HepG2 (cell line): ENCODE results near the gene WDR59. TPM values are rescaled to one million over a fixed set of nuclear protein-coding genes. Genes with fewer than 3 reads are reported as not detected.

Experiments used
- AKAP8 ChIP-seq: sonication (generic); formaldehyde crosslinking; IDR thresholded peaks from 2 replicates; pipeline ENCODE4 v1.5.1; 2020; ENCODE audit warnings: mild to moderate bottlenecking, missing genetic modification reagents
- ARHGAP35 ChIP-seq: sonication (generic); formaldehyde crosslinking; IDR thresholded peaks from 2 replicates; pipeline ENCODE4 v1.9.0; 2022; ENCODE audit warnings: mild to moderate bottlenecking, inconsistent platforms, moderate library complexity, missing genetic modification reagents, borderline replicate concordance
- ATRX ChIP-seq: sonication (generic); formaldehyde crosslinking; IDR thresholded peaks from 2 replicates; pipeline ENCODE4 v1.4.0; 2020; ENCODE audit warnings: missing genetic modification reagents, borderline replicate concordance
- CAMTA2 ChIP-seq: sonication (generic); formaldehyde crosslinking; IDR thresholded peaks from 2 replicates; pipeline ENCODE4 v1.4.0; 2020; ENCODE audit warnings: mild to moderate bottlenecking, missing genetic modification reagents, borderline replicate concordance
- FOXC1 ChIP-seq: sonication (generic); formaldehyde crosslinking; IDR thresholded peaks from 2 replicates; pipeline ENCODE4 v1.8.0; 2022; ENCODE audit warnings: mild to moderate bottlenecking, missing genetic modification reagents, borderline replicate concordance
- FOXM1 ChIP-seq: sonication (generic); formaldehyde crosslinking; IDR thresholded peaks from 2 replicates; pipeline ENCODE4 v1.5.0; 2020; ENCODE audit warnings: missing genetic modification reagents
- KDM6A ChIP-seq: IDR thresholded peaks from 2 replicates; pipeline ENCODE4 v1.6.1; 2016; ENCODE audit warnings: low read depth
- KMT2B ChIP-seq: IDR thresholded peaks from 2 replicates; pipeline ENCODE4 v1.6.1; 2016; ENCODE audit warnings: missing genetic modification reagents, missing compliant biosample characterization
- MBD4 ChIP-seq: IDR thresholded peaks from 2 replicates; pipeline ENCODE4 v1.6.1; 2012; ENCODE audit warnings: low read length, inconsistent platforms, borderline replicate concordance
- MIER2 ChIP-seq: IDR thresholded peaks from 2 replicates; pipeline ENCODE4 v1.6.1; 2016; ENCODE audit warnings: missing biosample characterization, missing genetic modification reagents
- NFRKB ChIP-seq: fragments of 450-650 bp; IDR thresholded peaks from 2 replicates; pipeline ENCODE4 v1.6.1; 2017
- NR2F1 ChIP-seq, 2 experiments: fragments of 450-650 bp in 1 of 2; formaldehyde crosslinking in 1 of 2; IDR thresholded peaks; 2 replicates each; pipeline versions ENCODE4 v1.5.0 to v1.6.1; 2016 to 2020; ENCODE audit warnings: mild to moderate bottlenecking in 1 of 2, missing compliant biosample characterization in 1 of 2, missing genetic modification reagents in 1 of 2, moderate library complexity in 1 of 2
- RBAK ChIP-seq: sonication (generic); formaldehyde crosslinking; IDR thresholded peaks from 2 replicates; pipeline ENCODE4 v1.5.1; 2020; ENCODE audit warnings: mild to moderate bottlenecking, missing genetic modification reagents
- RBFOX2 ChIP-seq: fragments of 200-400 bp; formaldehyde crosslinking; IDR thresholded peaks from 2 replicates; pipeline ENCODE4 v1.6.1; 2017; ENCODE audit warnings: low read depth, mild to moderate bottlenecking, low read length
- RFX5 ChIP-seq: IDR thresholded peaks from 2 replicates; pipeline ENCODE4 v1.6.1; 2011; ENCODE audit warnings: low read depth, low read length, improper control_type of control experiment
- RXRB ChIP-seq: IDR thresholded peaks from 2 replicates; pipeline ENCODE4 v1.6.1; 2016; ENCODE audit warnings: borderline replicate concordance, missing genetic modification reagents, missing compliant biosample characterization
- SMAD9 ChIP-seq: sonication (generic); formaldehyde crosslinking; IDR thresholded peaks from 2 replicates; pipeline ENCODE4 v1.5.1; 2020; ENCODE audit warnings: mild to moderate bottlenecking, missing genetic modification reagents
- SMYD3 ChIP-seq: sonication (generic); formaldehyde crosslinking; IDR thresholded peaks from 2 replicates; pipeline ENCODE4 v1.8.1; 2023; ENCODE audit warnings: mild to moderate bottlenecking, missing genetic modification reagents
- THAP11 ChIP-seq: IDR thresholded peaks from 2 replicates; pipeline ENCODE4 v1.6.1; 2016; ENCODE audit warnings: missing biosample characterization, missing genetic modification reagents
- ZFAT ChIP-seq: sonication (generic); formaldehyde crosslinking; conservative IDR thresholded peaks from 2 replicates; pipeline ENCODE4 v1.8.1; 2023; ENCODE audit warnings: missing genetic modification reagents, inconsistent platforms
- ZNF333 ChIP-seq: sonication (generic); formaldehyde crosslinking; IDR thresholded peaks from 2 replicates; pipeline ENCODE4 v1.4.0; 2020; ENCODE audit warnings: mild to moderate bottlenecking, missing genetic modification reagents, borderline replicate concordance
- ZNF510 ChIP-seq: sonication (generic); formaldehyde crosslinking; IDR thresholded peaks from 2 replicates; pipeline ENCODE4 v1.4.0; 2020; ENCODE audit warnings: low read depth, mild to moderate bottlenecking, missing genetic modification reagents
- ZNF577 ChIP-seq: sonication (generic); formaldehyde crosslinking; IDR thresholded peaks from 2 replicates; pipeline ENCODE4 v1.4.0; 2020; ENCODE audit warnings: mild to moderate bottlenecking, low read depth, missing genetic modification reagents, borderline replicate concordance
- ZNF780A ChIP-seq: sonication (generic); formaldehyde crosslinking; IDR thresholded peaks from 2 replicates; pipeline ENCODE4 v1.8.0; 2022; ENCODE audit warnings: mild to moderate bottlenecking, missing genetic modification reagents, moderate library complexity
- polyA plus RNA-seq, 8 experiments: library from polyadenylated mRNA; depleted of rRNA in 3 of 8; stranded (reverse) in 7 of 8; unstranded in 1 of 8; fragments of >200 nt; fragmentation: Illumina TruSeq in 4 of 8; extraction: Trizol in 4 of 8; gene quantifications; 2 replicates each; pipeline versions ENCODE4 v1.2.1 to v1.2.3, GENCODE V29; 2011 to 2016; ENCODE audit warnings: low read depth in 4 of 8, missing spikeins in 1 of 8, mixed read lengths in 1 of 8; ENCODE audit not compliant: insufficient read depth in 1 of 8
- total RNA-seq, 5 experiments: library from RNA; depleted of rRNA; stranded (reverse); fragments of >200 nt; fragmentation: Illumina TruSeq; extraction: Trizol; gene quantifications; 2 replicates each; pipeline ENCODE4 v1.2.3, GENCODE V29; 2016; ENCODE audit warnings: low read depth in 1 of 5
- TF ChIP-seq, protein P1 (sequence below): sonication (generic); formaldehyde crosslinking; IDR thresholded peaks from 2 replicates; pipeline ENCODE4 v1.8.1; 2023; ENCODE audit warnings: mild to moderate bottlenecking, missing genetic modification reagents
- TF ChIP-seq, protein P2 (sequence below): sonication (generic); formaldehyde crosslinking; IDR thresholded peaks from 2 replicates; pipeline ENCODE4 v1.4.0; 2020; ENCODE audit warnings: mild to moderate bottlenecking, missing genetic modification reagents
- TF ChIP-seq, protein P3 (sequence below): sonication (generic); formaldehyde crosslinking; IDR thresholded peaks from 2 replicates; pipeline ENCODE4 v1.8.0; 2023; ENCODE audit warnings: mild to moderate bottlenecking, missing genetic modification reagents
- TF ChIP-seq, protein P4 (sequence below): sonication (generic); formaldehyde crosslinking; IDR thresholded peaks from 2 replicates; pipeline ENCODE4 v1.4.0; 2020; ENCODE audit warnings: mild to moderate bottlenecking, missing genetic modification reagents

WDR59 gene
- total and polyA plus RNA-seq, 2 of the 13 experiments (the other 11 are each of a cell fraction or from before 2014, with no cell fraction given): 65.2 to 306 TPM

DNA sequence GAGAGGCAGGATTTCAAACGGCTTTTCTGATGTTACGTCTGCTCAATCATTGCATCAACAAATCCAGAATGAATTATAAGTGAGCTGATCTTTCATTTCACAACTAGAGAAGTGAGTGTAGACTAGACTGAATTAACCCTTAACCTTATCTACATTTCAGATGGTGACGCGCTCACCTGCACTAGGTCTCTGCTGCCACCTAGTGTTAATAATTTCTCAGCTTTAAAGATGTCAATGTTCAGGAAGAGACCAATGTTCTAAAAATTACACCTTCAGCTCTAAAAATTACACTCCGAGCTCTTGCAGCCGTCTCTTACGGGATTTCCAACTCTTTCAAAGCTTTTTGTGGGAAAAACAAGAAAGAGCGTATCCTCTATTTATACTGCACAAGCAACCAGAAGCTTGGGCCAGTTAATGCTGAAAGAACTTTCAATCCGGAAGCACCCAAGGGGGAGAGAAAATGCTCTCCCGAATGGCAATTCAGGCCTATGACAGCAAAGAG lies 122.1 kb downstream of the WDR59 start (continued):
- TF ChIP-seq NR2F1 (CRISPR knock-in tag; IDR thresholded peaks at IDR 0.05) (no peak), THAP11 (CRISPR knock-in tag) (no peak), ZNF333 (CRISPR knock-in tag) (no peak), KMT2B (no peak), KDM6A (CRISPR knock-in tag) (no peak), RXRB (peak; percentile 44; the same call in 1 of the 2 replicates), AKAP8 (CRISPR knock-in tag) (no peak), RFX5 (no peak), FOXM1 (no peak), ZNF510 (CRISPR knock-in tag) (no peak), SMAD9 (CRISPR knock-in tag) (no peak), ARHGAP35 (no peak), RBFOX2 (no peak), MIER2 (CRISPR knock-in tag) (no peak), ZFAT (CRISPR knock-in tag) (no peak), MBD4 (0 out of 2 replicates have a peak, but pooled peaks have one; percentile 62), SMYD3 (no peak), CAMTA2 (CRISPR knock-in tag) (no peak), ZNF577 (CRISPR knock-in tag) (no peak), FOXC1 (CRISPR knock-in tag) (no peak), NFRKB (no peak), RBAK (CRISPR knock-in tag) (no peak), ATRX (no peak), ZNF780A (CRISPR knock-in tag) (no peak)
- TF ChIP-seq, protein P1, sequence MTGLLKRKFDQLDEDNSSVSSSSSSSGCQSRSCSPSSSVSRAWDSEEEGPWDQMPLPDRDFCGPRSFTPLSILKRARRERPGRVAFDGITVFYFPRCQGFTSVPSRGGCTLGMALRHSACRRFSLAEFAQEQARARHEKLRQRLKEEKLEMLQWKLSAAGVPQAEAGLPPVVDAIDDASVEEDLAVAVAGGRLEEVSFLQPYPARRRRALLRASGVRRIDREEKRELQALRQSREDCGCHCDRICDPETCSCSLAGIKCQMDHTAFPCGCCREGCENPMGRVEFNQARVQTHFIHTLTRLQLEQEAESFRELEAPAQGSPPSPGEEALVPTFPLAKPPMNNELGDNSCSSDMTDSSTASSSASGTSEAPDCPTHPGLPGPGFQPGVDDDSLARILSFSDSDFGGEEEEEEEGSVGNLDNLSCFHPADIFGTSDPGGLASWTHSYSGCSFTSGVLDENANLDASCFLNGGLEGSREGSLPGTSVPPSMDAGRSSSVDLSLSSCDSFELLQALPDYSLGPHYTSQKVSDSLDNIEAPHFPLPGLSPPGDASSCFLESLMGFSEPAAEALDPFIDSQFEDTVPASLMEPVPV (CRISPR knock-in tag): no peak
- TF ChIP-seq, protein P2, sequence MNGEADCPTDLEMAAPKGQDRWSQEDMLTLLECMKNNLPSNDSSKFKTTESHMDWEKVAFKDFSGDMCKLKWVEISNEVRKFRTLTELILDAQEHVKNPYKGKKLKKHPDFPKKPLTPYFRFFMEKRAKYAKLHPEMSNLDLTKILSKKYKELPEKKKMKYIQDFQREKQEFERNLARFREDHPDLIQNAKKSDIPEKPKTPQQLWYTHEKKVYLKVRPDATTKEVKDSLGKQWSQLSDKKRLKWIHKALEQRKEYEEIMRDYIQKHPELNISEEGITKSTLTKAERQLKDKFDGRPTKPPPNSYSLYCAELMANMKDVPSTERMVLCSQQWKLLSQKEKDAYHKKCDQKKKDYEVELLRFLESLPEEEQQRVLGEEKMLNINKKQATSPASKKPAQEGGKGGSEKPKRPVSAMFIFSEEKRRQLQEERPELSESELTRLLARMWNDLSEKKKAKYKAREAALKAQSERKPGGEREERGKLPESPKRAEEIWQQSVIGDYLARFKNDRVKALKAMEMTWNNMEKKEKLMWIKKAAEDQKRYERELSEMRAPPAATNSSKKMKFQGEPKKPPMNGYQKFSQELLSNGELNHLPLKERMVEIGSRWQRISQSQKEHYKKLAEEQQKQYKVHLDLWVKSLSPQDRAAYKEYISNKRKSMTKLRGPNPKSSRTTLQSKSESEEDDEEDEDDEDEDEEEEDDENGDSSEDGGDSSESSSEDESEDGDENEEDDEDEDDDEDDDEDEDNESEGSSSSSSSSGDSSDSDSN: no peak
- TF ChIP-seq, protein P3, sequence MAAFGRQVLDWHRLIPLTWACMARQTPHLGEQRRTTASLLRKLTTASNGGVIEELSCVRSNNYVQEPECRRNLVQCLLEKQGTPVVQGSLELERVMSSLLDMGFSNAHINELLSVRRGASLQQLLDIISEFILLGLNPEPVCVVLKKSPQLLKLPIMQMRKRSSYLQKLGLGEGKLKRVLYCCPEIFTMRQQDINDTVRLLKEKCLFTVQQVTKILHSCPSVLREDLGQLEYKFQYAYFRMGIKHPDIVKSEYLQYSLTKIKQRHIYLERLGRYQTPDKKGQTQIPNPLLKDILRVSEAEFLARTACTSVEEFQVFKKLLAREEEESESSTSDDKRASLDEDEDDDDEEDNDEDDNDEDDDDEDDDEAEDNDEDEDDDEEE (CRISPR knock-in tag): no peak
- TF ChIP-seq, protein P4, sequence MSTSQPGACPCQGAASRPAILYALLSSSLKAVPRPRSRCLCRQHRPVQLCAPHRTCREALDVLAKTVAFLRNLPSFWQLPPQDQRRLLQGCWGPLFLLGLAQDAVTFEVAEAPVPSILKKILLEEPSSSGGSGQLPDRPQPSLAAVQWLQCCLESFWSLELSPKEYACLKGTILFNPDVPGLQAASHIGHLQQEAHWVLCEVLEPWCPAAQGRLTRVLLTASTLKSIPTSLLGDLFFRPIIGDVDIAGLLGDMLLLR: no peak
